OCI-LY3 (cell line): ENCODE results near the gene B3GALT5.

Experiments
- H2AFZ ChIP-seq: fragments of 200-600, 300-600 bp; shearing (Covaris generic); 2 replicates; pipeline ENCODE4 v1.6.0; 2014; ENCODE audit warnings: antibody characterized with exemption, low read depth, low read length
- H3K27ac ChIP-seq: fragments of 200-600, 300-600 bp; sonication (generic); 2 replicates; pipeline ENCODE4 v1.5.1; 2014; ENCODE audit warnings: mild to moderate bottlenecking, low read length, moderate library complexity, mixed read lengths
- H3K27me3 ChIP-seq: fragments of 200-600, 300-600 bp; sonication (generic); 2 replicates; pipeline ENCODE4 v1.6.1; 2014; ENCODE audit warnings: low read depth, low read length, mixed read lengths
- H3K36me3 ChIP-seq: fragments of 200-600, 300-600 bp; sonication (generic); replicated peaks from 2 replicates; pipeline ENCODE3; 2014; ENCODE audit warnings: low read depth, low read length, mixed read lengths
- H3K4me1 ChIP-seq: fragments of 300-600, 200-600 bp; sonication (generic); 2 replicates; pipeline ENCODE4 v1.6.1; 2014; ENCODE audit warnings: low read length, mixed read lengths
- H3K4me2 ChIP-seq: fragments of 200-600, 300-600 bp; sonication (generic); 2 replicates; pipeline ENCODE4 v1.6.1; 2014; ENCODE audit warnings: low read length, mixed read lengths
- H3K4me3 ChIP-seq: fragments of 300-600, 200-600 bp; sonication (generic); 2 replicates; pipeline ENCODE4 v1.5.1; 2014; ENCODE audit warnings: antibody characterized with exemption, mild to moderate bottlenecking, low read length, moderate library complexity
- H3K79me2 ChIP-seq: fragments of 300-600, 200-600 bp; shearing (Covaris generic); 2 replicates; pipeline ENCODE4 v1.6.1; 2014; ENCODE audit warnings: mild to moderate bottlenecking, low read length, mixed read lengths
- H3K9ac ChIP-seq: fragments of 300-600, 200-600 bp; shearing (Covaris generic); 2 replicates; pipeline ENCODE4 v1.6.0; 2014; ENCODE audit warnings: mild to moderate bottlenecking, low read length, moderate library complexity
- H3K9me3 ChIP-seq: fragments of 200-600, 300-600 bp; shearing (Covaris generic); 2 replicates; pipeline ENCODE4 v1.6.1; 2014; ENCODE audit warnings: low read length, mixed read lengths; ENCODE audit not compliant: insufficient read depth
- H4K20me1 ChIP-seq: fragments of 200-600, 300-600 bp; sonication (generic); 2 replicates; pipeline ENCODE4 v1.6.1; 2016; ENCODE audit warnings: low read length, mixed read lengths; ENCODE audit not compliant: insufficient read depth
- CTCF ChIP-seq: fragments of 200-600, 300-600 bp; sonication (generic); IDR thresholded peaks from 2 replicates; pipeline ENCODE4 v1.5.1; 2014; ENCODE audit warnings: antibody characterized with exemption, low read length, low read depth
- EZH2phosphoT487 ChIP-seq: fragments of 200-600 bp; shearing (Covaris generic); IDR thresholded peaks from 2 replicates; pipeline ENCODE4 v1.6.1; 2018; ENCODE audit warnings: antibody characterized with exemption, mixed run types, low read depth

B3GALT5 gene

GRCh38 chr21:39650801-39651200 is 38.1 kb downstream of the B3GALT5 start:
- H3K27me3 ChIP-seq, result no peaks in the 10 kb centered on the region
- no peaks in the 10 kb centered on the region for H3K36me3 ChIP-seq
- no peaks in the 10 kb centered on the region for H4K20me1 ChIP-seq
- no peaks in the 10 kb centered on the region for H3K4me1 ChIP-seq
- no peak overlapping the region for H3K27ac ChIP-seq
- H3K4me2 ChIP-seq, result no peak overlapping the region
- H3K79me2 ChIP-seq, result no peaks in the 10 kb centered on the region
- H3K9ac ChIP-seq, result no peak overlapping the region
- no peak overlapping the region for H2AFZ ChIP-seq
- H3K4me3 ChIP-seq, result no peak overlapping the region
- H3K9me3 ChIP-seq, result no peaks in the 10 kb centered on the region
- no peak for TF ChIP-seq CTCF
- no peak for TF ChIP-seq EZH2phosphoT487

GRCh38 chr21:39651206-39651605 is 38.5 kb downstream of the B3GALT5 start:
- Histone ChIP-seq H3K36me3 (no peaks in the 10 kb centered on the region), H3K4me3 (no peak overlapping the region), H3K79me2 (no peaks in the 10 kb centered on the region), H3K9me3 (no peaks in the 10 kb centered on the region), H2AFZ (no peak overlapping the region), H4K20me1 (no peaks in the 10 kb centered on the region), H3K4me1 (no peaks in the 10 kb centered on the region), H3K4me2 (no peak overlapping the region), H3K27ac (no peak overlapping the region), H3K9ac (no peak overlapping the region), H3K27me3 (no peaks in the 10 kb centered on the region)
- TF ChIP-seq CTCF, result no peak
- TF ChIP-seq EZH2phosphoT487, result no peak

DNA sequence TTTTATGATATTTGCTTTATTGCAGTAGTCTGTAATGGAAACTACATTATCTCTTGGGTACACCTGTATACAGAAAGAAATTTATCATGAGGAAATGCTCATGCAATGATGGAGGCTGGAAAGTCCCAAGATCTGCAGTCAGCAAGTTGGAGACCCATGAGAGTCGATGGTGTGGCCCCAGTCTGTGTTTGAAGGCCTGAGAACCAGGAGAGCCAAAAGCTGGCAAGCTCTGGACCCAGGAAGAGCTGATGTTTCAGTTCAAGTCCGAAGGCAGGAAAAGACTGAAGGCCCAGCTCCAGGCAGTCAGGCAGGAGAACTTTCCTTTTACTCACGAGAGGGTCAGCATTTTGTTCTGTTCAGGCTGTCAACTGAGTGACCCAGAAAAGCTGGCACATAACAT is 42.2 kb downstream of the B3GALT5 start:
- TF ChIP-seq EZH2phosphoT487 (no peak), CTCF (no peak)
- H3K4me1 ChIP-seq, result no peaks in the 10 kb centered on the region

DNA sequence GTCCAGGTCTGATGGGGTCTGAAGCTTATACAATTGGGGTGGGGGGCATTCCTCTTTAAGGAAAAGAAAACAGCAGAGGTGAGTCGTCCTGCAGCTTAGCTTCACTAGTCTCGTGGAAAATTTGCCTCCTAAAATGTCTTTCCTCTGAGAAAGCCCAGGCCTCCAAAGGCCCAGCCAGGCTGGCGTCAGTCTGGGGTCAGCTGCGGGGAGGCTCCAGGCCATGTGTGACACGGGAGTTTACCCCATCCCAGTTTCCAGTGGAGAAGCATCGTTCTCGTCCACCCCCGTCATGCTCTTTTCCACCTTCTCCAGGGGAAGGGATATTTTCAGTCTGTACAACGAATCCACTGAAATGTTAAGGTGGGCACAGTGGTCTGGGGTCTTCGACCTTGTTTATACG is 42.8 kb downstream of the B3GALT5 start:
- H3K79me2 ChIP-seq, result no peaks in the 10 kb centered on the region
- H3K9ac ChIP-seq, result no peak overlapping the region
- no peak overlapping the region for H3K4me3 ChIP-seq
- no peaks in the 10 kb centered on the region for H3K4me1 ChIP-seq
- no peak overlapping the region for H2AFZ ChIP-seq
- no peaks in the 10 kb centered on the region for H4K20me1 ChIP-seq
- no peaks in the 10 kb centered on the region for H3K36me3 ChIP-seq
- no peak overlapping the region for H3K4me2 ChIP-seq
- TF ChIP-seq EZH2phosphoT487 (no peak), CTCF (no peak)
- H3K27ac ChIP-seq, result no peak overlapping the region
- H3K27me3 ChIP-seq, result no peaks in the 10 kb centered on the region
- no peaks in the 10 kb centered on the region for H3K9me3 ChIP-seq

More for the DNA sequence above, 42.2 kb downstream of the B3GALT5 start:
- Histone ChIP-seq H3K4me3 (no peak overlapping the region), H3K27me3 (no peaks in the 10 kb centered on the region), H2AFZ (no peak overlapping the region), H4K20me1 (no peaks in the 10 kb centered on the region), H3K9ac (no peak overlapping the region), H3K27ac (no peak overlapping the region), H3K36me3 (no peaks in the 10 kb centered on the region), H3K79me2 (no peaks in the 10 kb centered on the region), H3K4me2 (no peak overlapping the region), H3K9me3 (no peaks in the 10 kb centered on the region)
